Transverse colon (tissue), 4 donors: ENCODE results near the gene PRR5L. TPM values are rescaled to one million over a fixed set of nuclear protein-coding genes. Genes with fewer than 3 reads are reported as not detected.
A peak's percentile ranks its signal among the peaks of the same experiment; 100 is the strongest.

Experiments used
- DNase-seq: peaks from one replicate; pipeline ENCODE4 v3.0.0-alpha.2; 2019
- H3K27ac ChIP-seq, 4 donors: fragments of 200-600 bp; sonication (generic); 2 replicates each; pipeline ENCODE4 v1.5.1; 2016 to 2018; ENCODE audit warnings: inconsistent platforms in 4 of 4
- H3K27me3 ChIP-seq: fragments of 200-600 bp; sonication (generic); 2 replicates; pipeline ENCODE4 v1.5.1; 2017; ENCODE audit warnings: inconsistent platforms
- H3K36me3 ChIP-seq, 4 donors: fragments of 200-600 bp; sonication (generic); 2 replicates each; pipeline ENCODE4 v1.5.1; 2017 to 2019; ENCODE audit warnings: inconsistent platforms in 4 of 4
- H3K4me1 ChIP-seq, 4 donors: fragments of 200-600 bp; sonication (generic); 2 replicates each; pipeline ENCODE4 v1.5.1; 2017 to 2020; ENCODE audit warnings: inconsistent platforms in 4 of 4
- H3K4me3 ChIP-seq, 4 donors: fragments of 200-600 bp; sonication (generic); 1 replicate in 1 of 4; 2 replicates in 3 of 4; pipeline versions ENCODE4 v1.5.1 to v1.6.1; 2017 to 2019; ENCODE audit warnings: inconsistent platforms in 4 of 4
- H3K9me3 ChIP-seq, 2 donors: fragments of 200-600 bp; sonication (generic); 2 replicates each; pipeline ENCODE4 v1.5.1; 2017 to 2019; ENCODE audit warnings: inconsistent platforms in 2 of 2
- CTCF ChIP-seq, 5 experiments: fragments of 200-600 bp in 3 of 5; fragments of 450-650 bp in 2 of 5; sonication (generic) in 3 of 5; IDR thresholded peaks; 1 replicate in 2 of 5; 2 replicates in 3 of 5; pipeline ENCODE4 v1.5.1; 2016 to 2017; ENCODE audit warnings: antibody characterized with exemption in 5 of 5, inconsistent platforms in 3 of 5, mild to moderate bottlenecking in 2 of 5, moderate library complexity in 1 of 5
- EP300 ChIP-seq: sonication (generic); formaldehyde crosslinking; IDR thresholded peaks from one replicate; pipeline ENCODE4 v1.6.1; 2017; ENCODE audit warnings: antibody characterized with exemption, low read depth
- POLR2A ChIP-seq: fragments of 450-650 bp; IDR thresholded peaks from one replicate; pipeline ENCODE4 v1.6.1; 2016; ENCODE audit warnings: antibody characterized with exemption, mild to moderate bottlenecking, moderate library complexity
- POLR2AphosphoS5 ChIP-seq, 3 donors: sonication (generic); formaldehyde crosslinking; IDR thresholded peaks; one replicate each; pipeline ENCODE4 v1.6.1; 2016; ENCODE audit warnings: antibody characterized with exemption in 3 of 3
- WGBS, 2 donors: methylation state at CpG; one replicate each; pipeline ENCODE4 v1.1.5; 2018; ENCODE audit warnings: low coverage in 1 of 2; 5-methylcytosine and 5-hydroxymethylcytosine counted together
- in situ Hi-C, 4 donors: fragments of 200-750 bp; cut with MboI; loops; one replicate each; pipeline versions ENCODE4 v1.15.0 to v1.15.1; 2017; ENCODE audit warnings: low sequenced_read_pairs in 3 of 4, low pct_ligation_motif_present in 1 of 4, low pct_unique_long_range_greater_than_20kb in 1 of 4
- intact Hi-C: fragments of 100-400 bp; cut with DNase I; formaldehyde crosslinking; loops from one replicate; pipeline ENCODE4 v1.15.1; 2023; ENCODE audit warnings: low total_unique reads
- total RNA-seq, 4 donors: library from RNA; depleted of rRNA; stranded (reverse); fragments of >200 nt; gene quantifications; one replicate each; pipeline ENCODE4 v1.1.0, GENCODE V29; 2016

The PRR5L gene
- total RNA-seq, 4 donors from 2014 or later: 203 to 418 (median 251) TPM

- intact Hi-C loops (no loop called here), in situ Hi-C loops (loop anchor here in 1 of 4 donors (25.0 kb wide), 1 partner anchor 99 kb away; the partner anchor contains the start of genes COMMD9 and PRR5L)
- Histone ChIP-seq H3K27me3 (no peaks in the 10 kb centered on the region), H3K9me3 (no peaks in the 10 kb centered on the region), H3K36me3 (peaks cover 0 to 5% (median 0%) of the 10 kb centered on the region in 4 donors), H3K27ac (no peak overlapping the region), H3K4me1 (peaks cover 0 to 17% (median 7%) of the 10 kb centered on the region in 4 donors), H3K4me3 (no peak overlapping the region)
- DNase-seq: no peak
- TF ChIP-seq EP300 (no peak), POLR2A (no peak), POLR2AphosphoS5 (IDR thresholded peaks at IDR 0.05) (no peak), CTCF (IDR thresholded peaks at IDR 0.05) (no peak)
- WGBS, 2 donors: 79% methylated on average over 3 of the region's 3 CpGs; no CpG with 5 or more reads in 1 of the 2 donors
Observed at GRCh38 chr11:36386411-36386810, 90.3 kb downstream of the PRR5L start.

DNA sequence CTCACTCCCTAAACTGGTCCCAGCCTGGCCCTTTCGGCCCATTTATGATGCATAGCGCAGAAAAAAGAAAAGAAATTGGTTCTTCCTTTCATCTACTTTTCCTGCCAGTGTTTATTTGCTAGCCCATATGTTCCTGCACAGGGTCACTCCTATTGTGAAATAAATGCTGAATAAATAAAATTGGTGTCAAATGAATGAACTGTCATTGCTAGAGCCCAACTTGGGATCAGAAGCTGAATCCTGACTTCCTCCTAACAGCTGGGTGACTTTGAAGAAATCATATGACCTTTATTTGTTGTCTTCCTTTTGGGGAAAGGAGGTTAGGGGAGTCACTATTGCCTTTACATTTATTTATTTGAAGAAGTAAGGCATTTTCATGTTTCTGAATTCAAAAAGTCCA lies 92.0 kb downstream of the PRR5L start:
- 81 to 83% methylated on average over 2 of the region's 2 CpGs for WGBS, 2 donors
- H3K27me3 ChIP-seq: no peaks in the 10 kb centered on the region
- H3K27ac ChIP-seq: peak overlapping the region in 1 of 4 donors; percentile 2
- DNase-seq: no peak
- TF ChIP-seq EP300 (no peak), POLR2AphosphoS5 (IDR thresholded peaks at IDR 0.05) (no peak), POLR2A (no peak), CTCF (IDR thresholded peaks at IDR 0.05) (no peak)
- H3K4me3 ChIP-seq: no peak overlapping the region
- peaks cover 0 to 17% (median 7%) of the 10 kb centered on the region in 4 donors for H3K4me1 ChIP-seq
- no peaks in the 10 kb centered on the region for H3K9me3 ChIP-seq
- in situ Hi-C loops: loop anchor here in 1 of 4 donors (25.0 kb wide), 1 partner anchor 101 kb away; the partner anchor contains the start of genes COMMD9 and PRR5L
- H3K36me3 ChIP-seq: no peaks in the 10 kb centered on the region
- intact Hi-C loops: no loop called here

- in situ Hi-C loops: loop anchor here in 1 of 4 donors (25.0 kb wide), 1 partner anchor 102 kb away; the partner anchor contains the start of genes COMMD9 and PRR5L
- Histone ChIP-seq H3K4me1 (peaks cover 0 to 17% (median 7%) of the 10 kb centered on the region in 4 donors), H3K36me3 (no peaks in the 10 kb centered on the region), H3K27ac (no peak overlapping the region), H3K4me3 (no peak overlapping the region), H3K27me3 (no peaks in the 10 kb centered on the region), H3K9me3 (no peaks in the 10 kb centered on the region)
- intact Hi-C loops: no loop called here
- TF ChIP-seq CTCF (IDR thresholded peaks at IDR 0.05) (no peak), EP300 (no peak), POLR2A (no peak), POLR2AphosphoS5 (IDR thresholded peaks at IDR 0.05) (no peak)
- no peak for DNase-seq
- WGBS, 2 donors: 64 to 92% methylated on average over 3 to 7 of the region's 7 CpGs
Observed at GRCh38 chr11:36388951-36389350, 92.9 kb downstream of the PRR5L start.

DNA sequence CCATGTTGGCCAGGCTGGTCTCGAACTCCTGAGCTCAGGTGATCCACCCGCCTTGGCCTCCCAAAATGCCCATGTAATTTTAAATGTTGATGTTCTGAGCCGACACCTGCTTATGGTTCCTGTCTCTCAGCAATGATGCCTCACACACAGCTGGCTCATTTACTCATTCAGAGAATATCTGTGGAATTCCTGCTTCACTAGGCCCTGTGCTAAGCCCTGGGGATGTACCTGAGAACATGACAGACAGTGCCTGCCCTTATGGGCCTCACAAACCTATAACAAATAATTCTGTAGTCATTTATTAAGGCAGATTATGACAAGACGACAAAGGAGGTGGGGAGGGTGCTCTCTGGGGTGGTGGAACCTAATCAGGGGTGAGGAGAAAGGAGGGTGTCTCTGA lies 93.7 kb downstream of the PRR5L start:
- H3K27ac ChIP-seq: no peak overlapping the region
- TF ChIP-seq EP300: no peak
- TF ChIP-seq POLR2AphosphoS5 (IDR thresholded peaks at IDR 0.05): no peak
- TF ChIP-seq CTCF (IDR thresholded peaks at IDR 0.05): no peak
- TF ChIP-seq POLR2A: no peak
- 85 to 88% methylated on average over 1 to 4 of the region's 4 CpGs for WGBS, 2 donors
- H3K9me3 ChIP-seq: no peaks in the 10 kb centered on the region
- peaks cover 0 to 5% (median 0%) of the 10 kb centered on the region in 4 donors for H3K36me3 ChIP-seq
- in situ Hi-C loops (loop anchor here in 1 of 4 donors (25.0 kb wide), 1 partner anchor 103 kb away; the partner anchor contains the start of genes COMMD9 and PRR5L), intact Hi-C loops (no loop called here)
- no peak overlapping the region for H3K4me3 ChIP-seq
- H3K27me3 ChIP-seq: no peaks in the 10 kb centered on the region
- DNase-seq: no peak
- peaks cover 0 to 15% (median 7%) of the 10 kb centered on the region in 4 donors for H3K4me1 ChIP-seq
